ENCODE results near the gene SUCLG2. TPM values are rescaled to one million over a fixed set of nuclear protein-coding genes. Genes with fewer than 3 reads are reported as not detected.
"Not testable (repeated sequence)": the region's sequence is repeated elsewhere in the genome, so short reads cannot be mapped to it uniquely, and the experiment has no call there.

Gene SUCLG2
- total RNA-seq, 1 donor from 2014 or later: 44.6 TPM

DNA sequence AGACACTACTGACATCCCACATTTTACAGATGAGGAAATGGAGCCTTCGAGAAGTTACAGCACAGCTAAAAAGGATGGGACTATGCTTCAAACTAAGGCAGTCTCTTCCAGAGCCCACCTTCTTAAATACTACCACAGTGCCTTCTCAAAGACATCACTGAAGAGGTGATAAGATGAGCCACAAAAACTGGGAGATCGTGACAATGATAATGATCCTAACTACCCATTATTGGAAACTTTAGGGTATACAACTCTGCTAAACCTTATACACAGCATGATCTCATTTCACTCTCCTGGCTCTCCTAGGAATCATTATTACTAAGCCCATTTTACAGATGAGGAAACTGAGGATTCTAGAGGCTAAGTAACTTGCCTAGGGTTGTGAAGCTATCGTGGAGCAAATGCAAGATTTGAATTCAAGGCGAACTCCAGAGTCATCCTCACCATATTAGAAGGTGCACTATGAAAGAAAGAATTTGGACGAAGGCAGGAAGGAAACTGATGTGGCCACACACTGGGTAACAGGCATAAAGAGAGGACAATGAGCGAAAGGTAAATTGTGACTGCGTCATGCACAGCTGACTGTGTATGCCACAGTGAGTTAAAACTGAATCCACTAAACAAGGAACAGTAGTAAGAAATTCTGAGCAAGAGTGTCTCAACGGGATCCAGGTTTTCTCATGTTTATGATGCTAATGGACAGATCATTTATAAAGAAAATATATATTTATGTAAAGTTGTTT, 55.4 kb downstream of the SUCLG2 start:
- TF ChIP-seq, protein P1, sequence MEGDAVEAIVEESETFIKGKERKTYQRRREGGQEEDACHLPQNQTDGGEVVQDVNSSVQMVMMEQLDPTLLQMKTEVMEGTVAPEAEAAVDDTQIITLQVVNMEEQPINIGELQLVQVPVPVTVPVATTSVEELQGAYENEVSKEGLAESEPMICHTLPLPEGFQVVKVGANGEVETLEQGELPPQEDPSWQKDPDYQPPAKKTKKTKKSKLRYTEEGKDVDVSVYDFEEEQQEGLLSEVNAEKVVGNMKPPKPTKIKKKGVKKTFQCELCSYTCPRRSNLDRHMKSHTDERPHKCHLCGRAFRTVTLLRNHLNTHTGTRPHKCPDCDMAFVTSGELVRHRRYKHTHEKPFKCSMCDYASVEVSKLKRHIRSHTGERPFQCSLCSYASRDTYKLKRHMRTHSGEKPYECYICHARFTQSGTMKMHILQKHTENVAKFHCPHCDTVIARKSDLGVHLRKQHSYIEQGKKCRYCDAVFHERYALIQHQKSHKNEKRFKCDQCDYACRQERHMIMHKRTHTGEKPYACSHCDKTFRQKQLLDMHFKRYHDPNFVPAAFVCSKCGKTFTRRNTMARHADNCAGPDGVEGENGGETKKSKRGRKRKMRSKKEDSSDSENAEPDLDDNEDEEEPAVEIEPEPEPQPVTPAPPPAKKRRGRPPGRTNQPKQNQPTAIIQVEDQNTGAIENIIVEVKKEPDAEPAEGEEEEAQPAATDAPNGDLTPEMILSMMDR (conservative IDR thresholded peaks at IDR 0.05; ENCODE audit: low read depth, low read length): no peak
- no peak for DNase-seq (ENCODE audit: low read depth)
- H3K4me3 ChIP-seq (ENCODE audit: low read depth, low read length): no peak overlapping the region

DNA sequence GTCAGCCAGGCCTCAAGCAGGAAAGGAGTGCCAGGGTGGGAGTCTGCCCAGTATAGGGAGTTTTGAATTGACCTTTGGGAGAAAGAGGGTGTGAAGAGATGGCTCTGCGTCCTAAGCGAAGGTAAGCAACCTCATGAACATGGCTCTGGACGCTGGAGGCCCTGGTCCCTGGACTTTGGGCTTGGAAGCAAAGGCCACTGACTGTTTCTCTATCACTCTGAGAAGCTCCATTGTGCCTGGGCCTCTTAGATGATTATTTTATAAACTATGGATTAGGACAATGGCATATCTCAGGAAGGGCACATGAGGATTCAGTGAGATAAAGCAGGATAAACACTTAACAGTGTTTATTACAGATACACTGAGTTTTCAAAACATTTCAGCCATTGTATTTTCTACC, 59.0 kb downstream of the SUCLG2 start:
- DNase-seq (ENCODE audit: low read depth): no peak
- TF ChIP-seq, protein P1 (conservative IDR thresholded peaks at IDR 0.05; ENCODE audit: low read depth, low read length): no peak
- H3K4me3 ChIP-seq (ENCODE audit: low read depth, low read length): no peak overlapping the region

DNA sequence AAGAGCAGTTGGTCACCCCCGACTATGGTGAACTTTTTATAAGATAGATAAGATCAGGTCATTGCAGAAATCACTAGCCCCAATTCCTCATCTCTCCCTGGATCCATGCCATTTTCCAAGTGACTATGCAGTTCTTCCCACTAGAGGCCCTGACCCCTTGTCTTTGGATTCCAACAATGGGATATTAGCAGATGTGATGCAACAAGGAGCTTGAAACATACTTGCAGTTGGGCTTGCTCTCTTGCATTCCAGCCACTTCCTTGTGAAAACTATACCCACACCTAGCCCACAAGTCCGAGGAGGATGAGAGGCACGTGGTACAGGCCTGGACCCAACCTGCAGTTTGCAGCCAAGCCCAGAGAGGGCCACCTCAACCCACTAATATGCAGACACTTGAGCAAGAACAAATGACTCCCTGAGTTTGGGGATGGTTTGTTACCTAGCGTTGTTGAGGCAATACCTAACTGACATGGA, 60.6 kb downstream of the SUCLG2 start:
- no peak overlapping the region for H3K4me3 ChIP-seq (ENCODE audit: low read depth, low read length)
- TF ChIP-seq, protein P1 (conservative IDR thresholded peaks at IDR 0.05; ENCODE audit: low read depth, low read length): peak; percentile 48
- no peak for DNase-seq (ENCODE audit: low read depth)

DNA sequence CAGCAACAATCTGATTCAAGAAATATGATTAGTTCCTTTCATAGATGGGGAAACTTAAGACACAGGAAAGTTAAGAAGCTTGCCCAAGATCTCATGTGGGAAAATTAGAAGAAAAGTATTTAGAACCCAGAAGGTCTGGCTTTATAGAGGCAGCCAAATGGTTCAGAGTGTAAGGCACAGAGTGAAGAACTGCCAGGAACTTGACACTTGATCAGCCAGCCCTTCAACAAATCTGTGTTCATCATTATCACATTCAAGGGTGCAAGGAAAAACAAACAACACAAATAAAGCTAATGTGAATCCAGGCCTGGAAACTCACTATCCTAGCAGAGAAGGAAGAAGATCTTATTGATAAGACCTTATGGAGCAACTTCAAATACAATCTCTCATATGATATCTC, 62.4 kb downstream of the SUCLG2 start:
- TF ChIP-seq, protein P1 (conservative IDR thresholded peaks at IDR 0.05; ENCODE audit: low read depth, low read length): no peak
- H3K4me3 ChIP-seq (ENCODE audit: low read depth, low read length): no peak overlapping the region
- DNase-seq (ENCODE audit: low read depth): no peak

DNA sequence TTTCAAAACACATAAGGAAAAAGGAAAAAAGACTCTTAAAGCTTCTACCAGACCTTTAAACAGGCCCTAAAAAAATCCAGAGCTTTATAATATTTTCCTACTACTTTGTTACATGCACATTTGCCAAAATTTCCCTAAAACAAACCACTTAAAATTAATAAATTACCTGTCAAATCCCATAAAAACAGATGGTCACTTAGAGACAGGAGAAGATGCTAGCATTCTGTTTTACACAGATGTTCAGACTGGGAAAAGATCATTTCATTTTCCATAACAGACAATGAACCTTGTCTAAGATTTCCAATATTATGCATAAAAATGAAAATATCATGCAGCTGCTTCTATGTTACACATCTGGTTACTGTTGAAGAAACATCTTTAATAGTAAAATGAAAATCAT, 66.6 kb downstream of the SUCLG2 start:
- TF ChIP-seq, protein P1 (conservative IDR thresholded peaks at IDR 0.05; ENCODE audit: low read depth, low read length): no peak
- DNase-seq (ENCODE audit: low read depth): no peak

DNA sequence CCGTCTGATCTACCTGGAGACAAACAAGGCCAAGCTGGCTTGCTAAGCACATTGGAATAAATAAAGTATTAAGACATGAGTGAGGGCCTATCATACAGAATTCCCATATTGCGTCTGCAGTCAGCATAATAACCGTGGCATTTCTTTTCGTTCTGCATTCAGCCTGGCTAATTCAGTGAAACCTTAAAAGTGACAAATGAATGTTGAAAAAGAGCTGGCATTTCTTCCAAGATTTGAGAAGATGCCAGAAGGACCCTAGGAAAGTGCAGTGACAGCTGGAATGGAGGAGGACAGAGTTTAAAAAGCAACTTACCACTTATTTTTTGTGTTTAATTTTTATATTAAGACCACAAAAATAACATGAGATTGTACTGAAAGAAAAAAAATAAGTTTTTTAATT, 67.1 kb downstream of the SUCLG2 start:
- DNase-seq (ENCODE audit: low read depth): no peak
- no peak overlapping the region for H3K4me3 ChIP-seq (ENCODE audit: low read depth, low read length)
- TF ChIP-seq, protein P1 (conservative IDR thresholded peaks at IDR 0.05; ENCODE audit: low read depth, low read length): no peak

More for the DNA sequence above, 66.6 kb downstream of the SUCLG2 start:
- no peak overlapping the region for H3K4me3 ChIP-seq (ENCODE audit: low read depth, low read length)

DNA sequence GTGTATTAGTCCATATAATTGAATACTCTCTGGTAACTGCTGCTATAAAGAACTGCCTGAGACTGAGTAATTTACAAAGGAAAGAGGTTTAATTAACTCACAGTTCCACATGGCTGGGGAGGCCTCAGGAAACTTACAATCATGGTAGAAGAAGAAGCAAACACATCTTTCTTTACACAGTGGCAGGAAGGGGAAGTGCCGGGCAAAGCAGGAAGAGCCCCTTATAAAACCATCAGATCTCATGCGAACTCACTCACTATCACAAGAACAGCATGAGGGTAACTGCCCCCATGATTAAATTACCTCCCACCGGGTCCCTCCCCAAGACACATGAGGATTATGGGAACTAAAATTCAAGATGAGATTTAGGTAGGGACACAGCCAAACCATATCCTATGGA, 69.8 kb downstream of the SUCLG2 start:
- not testable (repeated sequence) for DNase-seq (ENCODE audit: low read depth); H3K4me3 ChIP-seq (ENCODE audit: low read depth, low read length)
